ENCODE measurements around the gene CASP2.
A peak's percentile ranks its signal among the peaks of the same experiment; 100 is the strongest.
"Not testable (repeated sequence)": the region's sequence is repeated elsewhere in the genome, so short reads cannot be mapped to it uniquely, and the experiment has no call there.

The CASP2 gene

DNA sequence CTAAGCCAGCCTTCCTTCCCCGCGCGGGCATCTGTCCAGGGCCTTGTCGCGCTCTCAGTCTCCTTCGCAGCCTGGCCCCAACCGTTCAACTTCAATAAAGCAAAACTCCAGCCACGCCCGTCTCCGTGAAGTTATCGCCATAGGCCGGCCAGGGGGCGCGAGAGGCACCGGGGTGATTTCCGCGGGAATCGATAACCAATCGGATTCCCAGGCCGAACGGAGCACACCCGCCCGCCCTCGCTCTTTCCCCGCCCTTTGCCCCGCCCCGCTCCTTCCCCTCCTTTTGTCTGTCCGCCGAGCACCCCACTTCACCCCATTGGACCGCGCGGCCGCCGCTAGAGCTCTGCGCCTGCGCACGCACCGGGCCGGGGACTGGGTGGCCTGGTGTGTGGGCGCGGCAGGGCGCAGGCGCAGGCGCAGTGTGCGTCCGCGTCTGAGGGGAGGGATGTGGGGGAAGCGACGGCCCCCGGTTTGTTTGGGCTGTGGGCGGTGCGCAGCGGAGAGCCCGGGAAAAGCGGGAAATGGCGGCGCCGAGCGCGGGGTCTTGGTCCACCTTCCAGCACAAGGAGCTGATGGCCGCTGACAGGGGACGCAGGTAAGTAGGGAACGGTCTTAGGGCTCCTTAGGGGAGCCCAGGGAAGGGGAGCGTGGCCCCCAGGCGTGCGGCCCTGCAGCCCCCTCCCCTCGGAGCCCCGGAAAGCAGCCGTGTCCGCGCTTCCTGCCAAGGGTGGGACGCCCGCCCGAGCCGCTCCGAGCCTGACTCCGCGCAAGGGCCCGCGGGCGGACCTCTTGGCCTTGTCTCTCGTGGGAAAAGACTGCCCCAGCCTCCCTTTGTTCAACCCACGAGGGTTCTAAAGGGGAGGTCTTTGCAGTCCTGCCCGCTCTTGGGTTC lies at the start of gene CASP2:
Gene CASP2, plus strand, starts transcription at position 417 of the 892 bp plus-strand sequence. Its CDS starts 105 bp downstream, at position 522.
- DNase-seq = peak; percentile 98 to 99

DNA sequence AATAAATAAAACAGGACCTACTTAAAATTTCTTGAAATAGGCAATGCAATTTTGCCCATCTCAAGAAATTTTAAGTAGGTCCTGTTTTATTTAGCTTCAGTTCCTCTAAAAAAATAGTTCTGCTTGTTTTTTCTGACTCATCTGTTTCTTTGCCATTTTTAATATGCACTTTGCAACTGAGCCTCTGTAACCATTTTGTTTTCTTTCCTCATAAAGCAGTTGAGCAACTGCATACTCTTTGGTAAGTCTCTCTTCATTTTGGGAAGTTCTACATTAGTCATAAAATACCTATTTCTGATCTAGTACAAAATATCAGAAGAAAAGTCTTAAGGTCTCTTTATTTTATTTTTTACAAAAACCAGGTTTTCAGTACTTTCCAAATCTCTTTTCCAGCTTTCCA lies 48.3 kb upstream of the CASP2 start:
- DNase-seq = no peak

DNA sequence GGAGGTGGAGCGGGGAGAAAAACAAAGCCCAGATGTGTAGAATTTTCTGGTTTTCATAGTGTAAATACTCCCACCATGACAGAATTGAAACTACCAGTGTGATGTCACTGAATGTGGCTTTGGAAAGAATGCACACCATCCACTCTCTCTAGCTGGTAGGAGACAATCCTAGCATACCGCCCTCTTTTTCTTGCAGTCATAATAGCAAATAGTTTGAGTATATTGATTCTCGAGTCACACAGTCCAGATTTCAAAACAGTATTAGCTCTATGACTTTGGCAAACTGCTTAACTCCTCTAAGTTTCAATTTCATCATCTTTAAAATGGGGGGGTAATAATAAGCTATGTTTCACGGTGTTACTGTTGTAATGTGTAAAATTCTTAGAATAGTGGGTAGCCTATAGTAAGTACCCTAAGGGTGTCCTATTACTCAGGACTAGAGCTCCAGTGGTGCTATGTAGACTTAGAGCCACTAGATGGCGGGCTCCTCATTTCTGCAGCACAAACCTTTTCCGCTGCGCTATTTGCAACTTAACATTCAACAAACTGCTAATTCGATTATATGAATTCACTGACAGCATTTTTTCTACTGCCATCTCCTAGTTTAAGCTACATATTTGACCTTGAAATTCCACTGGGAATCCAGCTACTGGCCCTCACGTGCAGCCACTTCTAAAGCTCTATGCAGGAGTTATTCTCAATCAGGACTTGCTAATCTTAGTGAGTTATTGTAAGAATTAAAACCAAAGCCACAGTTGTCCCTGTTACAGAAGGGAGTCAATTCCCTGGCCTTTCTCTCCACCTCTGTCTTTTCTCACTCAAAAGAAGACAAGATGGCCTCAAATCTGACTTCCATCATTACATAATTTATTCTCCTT lies 47.6 kb upstream of the CASP2 start:
- DNase-seq = peak; percentile 63 to 72

DNA sequence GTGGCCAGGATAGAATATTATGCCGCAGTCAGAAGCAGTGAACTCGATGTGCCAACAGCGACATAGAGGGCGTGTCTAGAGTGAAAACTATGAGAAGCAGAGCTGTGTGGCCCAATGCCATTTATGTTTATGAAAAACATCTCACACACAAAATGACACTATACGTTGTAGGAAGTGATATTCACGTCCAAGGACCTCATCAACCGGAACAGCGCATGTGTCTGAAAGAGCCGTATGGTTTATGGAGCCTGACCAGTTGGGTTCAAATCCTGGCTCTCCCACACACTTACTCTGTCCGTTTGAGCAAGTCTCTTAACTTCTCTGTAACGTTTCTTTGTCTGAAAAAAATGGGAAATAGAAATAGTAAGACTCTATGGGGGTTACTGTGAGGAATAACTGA lies 45.8 kb upstream of the CASP2 start:
- DNase-seq = no peak

DNA sequence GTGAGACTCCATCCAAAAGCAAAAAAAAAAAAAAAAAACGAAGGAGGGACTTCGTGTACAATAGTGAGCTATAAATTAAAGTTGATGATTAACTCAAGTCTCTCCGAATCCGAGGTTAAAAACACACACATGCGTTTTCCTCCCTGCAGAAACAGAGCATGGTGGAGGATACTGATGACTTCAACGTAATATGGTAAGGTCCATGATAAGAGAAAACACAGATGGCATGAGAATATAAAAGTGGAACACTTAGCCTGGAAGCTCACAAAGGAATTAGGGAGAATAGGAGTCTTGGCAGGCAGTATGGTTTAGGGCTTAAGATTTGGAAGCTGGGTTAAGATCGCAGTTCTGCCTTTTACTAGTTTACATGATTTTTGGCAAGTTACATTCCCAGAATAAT lies 45.0 kb upstream of the CASP2 start:
- DNase-seq = no peak

DNA sequence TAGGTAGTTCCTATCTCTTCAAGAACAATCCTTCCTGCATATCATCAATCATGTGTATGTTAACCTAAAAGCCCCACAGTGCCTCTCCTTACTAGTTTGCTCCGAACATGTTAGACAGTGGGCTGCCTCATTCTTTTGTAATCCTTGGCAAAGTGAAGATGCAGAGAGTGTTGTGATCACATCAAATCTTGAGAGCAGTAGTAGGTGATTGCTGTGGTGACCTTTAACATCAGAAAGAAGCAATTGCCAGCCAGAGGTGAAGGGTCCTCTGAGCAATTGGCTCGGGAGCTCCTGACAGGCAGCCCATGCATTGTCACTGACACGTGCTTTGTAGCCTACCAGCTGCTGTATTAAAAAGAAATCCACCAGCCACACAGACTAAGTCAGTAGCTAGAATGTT lies 44.5 kb upstream of the CASP2 start:
- DNase-seq = no peak

DNA sequence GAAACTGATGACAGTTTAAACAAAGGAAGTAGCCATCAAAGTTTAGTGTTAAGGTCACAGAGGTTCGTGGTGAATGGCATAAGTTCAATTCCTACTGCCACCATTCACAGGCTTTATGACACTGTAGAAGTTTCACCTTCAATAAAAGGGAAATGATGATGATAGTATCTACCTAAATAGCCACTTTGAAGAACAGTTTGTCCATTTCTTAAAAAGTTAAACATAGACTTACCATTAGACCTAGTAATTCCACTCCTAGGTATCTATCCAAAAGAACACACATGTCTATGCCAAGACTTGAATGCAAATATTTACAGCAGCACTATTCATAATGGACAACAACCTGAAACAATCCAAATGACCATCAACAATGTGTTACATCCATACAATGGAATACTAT lies 43.8 kb upstream of the CASP2 start:
- no peak for DNase-seq

DNA sequence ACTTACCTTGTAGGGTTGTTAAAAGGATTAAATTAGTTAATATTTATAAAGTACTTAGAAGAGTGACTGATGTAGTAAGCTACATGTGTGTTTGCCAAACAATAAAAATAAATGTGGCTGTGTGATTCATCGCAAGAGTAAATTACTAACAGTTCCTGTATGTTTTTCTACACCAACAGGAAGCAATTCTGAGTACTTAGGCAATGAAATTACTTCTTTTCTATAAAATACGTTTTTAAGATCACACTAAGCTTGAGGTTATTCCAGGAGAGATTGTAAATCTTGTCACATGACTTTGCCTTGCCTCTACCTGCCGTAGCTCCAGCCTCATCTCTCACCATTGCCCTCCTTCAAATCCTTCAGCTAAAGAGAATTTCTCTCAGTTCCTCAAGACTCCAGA lies 43.0 kb upstream of the CASP2 start:
- no peak for DNase-seq

DNA sequence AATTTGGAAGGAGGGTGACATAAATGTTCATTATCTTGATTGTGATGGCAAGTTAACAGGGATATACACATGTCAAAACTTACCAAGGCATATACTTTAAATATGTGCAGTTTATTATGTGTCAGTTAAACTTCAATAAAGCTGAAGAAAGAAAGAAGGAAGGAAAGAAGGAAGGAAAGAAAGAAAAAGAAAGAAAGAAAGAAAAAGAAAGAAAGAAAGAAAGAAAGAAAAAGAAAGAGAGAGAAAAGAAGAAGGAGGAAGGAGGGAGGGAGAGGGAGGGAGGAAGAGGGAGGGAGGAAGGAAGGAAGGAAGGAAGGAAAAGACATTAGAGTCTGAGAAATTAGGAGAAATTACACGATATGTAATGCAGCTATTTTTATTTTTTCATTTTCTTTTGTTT lies 40.8 kb upstream of the CASP2 start:
- DNase-seq = no peak

DNA sequence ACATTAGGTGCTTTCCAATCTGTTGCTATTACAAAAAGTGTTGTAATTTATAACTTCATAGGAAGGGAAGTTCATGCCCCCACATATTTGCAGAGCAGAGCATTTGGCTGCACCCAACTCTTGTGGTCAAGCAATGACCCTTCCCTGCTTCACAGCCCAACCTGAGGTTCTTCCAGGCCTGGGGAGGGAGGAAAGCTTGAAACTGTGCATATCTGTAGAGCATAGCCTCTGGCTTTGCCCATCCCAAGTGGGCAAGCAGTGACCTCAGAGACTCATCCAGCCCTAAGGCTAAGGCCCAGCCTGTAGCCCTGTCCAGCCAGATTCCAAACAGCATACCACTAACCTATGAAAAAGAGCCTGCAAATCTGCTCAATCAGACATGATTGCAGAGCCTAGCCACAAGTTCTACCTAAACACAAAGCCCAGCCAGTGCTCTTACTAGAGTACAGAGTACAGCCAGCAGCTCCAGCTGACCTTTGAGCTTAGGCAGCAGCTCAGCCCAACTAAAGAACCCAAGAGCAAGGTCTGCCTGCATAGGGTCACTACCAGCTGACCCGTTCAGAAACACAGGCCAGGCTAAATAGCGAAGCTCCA lies 39.3 kb upstream of the CASP2 start:
- no peak for DNase-seq

DNA sequence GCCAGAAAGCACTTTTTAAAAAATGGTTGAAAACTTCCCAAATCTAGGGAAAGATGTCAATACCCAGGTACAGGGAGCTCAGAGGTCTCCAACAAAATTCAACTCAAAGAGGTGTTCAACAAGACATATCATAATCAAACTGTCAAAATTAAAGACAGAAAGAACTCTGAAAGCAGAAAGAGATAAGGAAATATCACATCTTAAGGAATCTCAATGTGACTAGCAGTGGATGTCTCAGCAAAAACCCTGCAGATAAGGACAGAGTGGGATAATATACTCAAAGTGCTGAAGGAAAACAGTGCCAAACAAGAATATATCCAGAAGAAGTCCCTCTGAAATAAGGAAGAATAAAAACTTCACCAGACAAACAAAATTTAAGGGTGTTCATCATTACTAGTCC lies 38.0 kb upstream of the CASP2 start:
- no peak for DNase-seq

DNA sequence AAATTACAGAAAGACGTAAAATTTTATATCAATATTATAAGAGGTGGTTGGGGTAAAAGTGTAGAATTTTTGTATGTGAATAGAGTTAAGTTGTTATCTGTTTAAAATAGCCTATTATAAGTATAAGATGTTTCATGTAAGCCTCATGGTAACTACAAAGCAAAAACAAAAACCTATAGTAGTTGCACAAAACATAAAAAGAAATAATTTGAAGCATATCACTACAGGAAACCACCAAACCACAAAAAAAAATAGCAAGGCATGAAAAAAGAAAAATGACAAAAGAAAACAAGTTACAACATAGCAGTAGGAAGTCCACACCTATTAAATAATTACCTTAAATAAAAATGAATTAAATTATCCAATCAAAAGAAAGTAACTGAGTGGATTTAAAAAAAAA lies 37.3 kb upstream of the CASP2 start:
- DNase-seq = no peak

DNA sequence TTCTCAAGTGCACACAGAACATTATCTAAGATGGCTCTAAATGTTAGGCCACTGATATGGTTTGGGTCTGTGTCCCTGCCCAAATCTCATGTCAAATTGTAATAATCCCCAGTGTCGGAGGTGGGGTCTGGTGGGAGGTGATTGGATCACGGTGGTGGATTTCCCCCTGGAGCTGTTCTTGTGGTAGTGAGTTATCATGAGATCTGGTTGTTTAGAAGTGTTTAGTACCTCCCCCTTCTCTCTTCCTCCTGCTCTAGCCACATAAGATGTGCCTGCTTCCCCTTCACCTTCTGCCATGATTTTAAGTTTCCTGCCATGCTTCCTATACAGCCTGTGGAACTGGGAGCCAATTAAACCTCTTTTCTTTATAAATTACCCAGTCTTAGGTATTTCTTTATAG lies 36.1 kb upstream of the CASP2 start:
- no peak for DNase-seq

DNA sequence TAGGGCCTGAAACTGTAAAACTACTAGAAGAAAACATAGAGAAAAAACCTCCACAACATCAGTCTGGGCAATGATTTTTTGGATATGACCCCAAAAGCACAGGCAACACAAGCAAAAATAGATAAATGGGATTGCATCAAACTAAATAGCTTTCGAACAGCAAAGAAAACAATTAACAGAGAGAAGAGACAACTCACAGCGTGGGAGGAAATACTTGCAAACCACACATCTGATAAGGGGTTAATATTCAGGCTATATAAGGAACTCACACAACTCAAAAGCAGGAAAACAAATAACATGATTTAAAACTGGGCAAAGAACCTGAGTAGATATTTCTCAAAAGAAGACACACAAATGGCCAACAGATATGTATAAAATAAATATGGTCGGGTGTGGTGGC lies 32.6 kb upstream of the CASP2 start:
- no peak for DNase-seq

DNA sequence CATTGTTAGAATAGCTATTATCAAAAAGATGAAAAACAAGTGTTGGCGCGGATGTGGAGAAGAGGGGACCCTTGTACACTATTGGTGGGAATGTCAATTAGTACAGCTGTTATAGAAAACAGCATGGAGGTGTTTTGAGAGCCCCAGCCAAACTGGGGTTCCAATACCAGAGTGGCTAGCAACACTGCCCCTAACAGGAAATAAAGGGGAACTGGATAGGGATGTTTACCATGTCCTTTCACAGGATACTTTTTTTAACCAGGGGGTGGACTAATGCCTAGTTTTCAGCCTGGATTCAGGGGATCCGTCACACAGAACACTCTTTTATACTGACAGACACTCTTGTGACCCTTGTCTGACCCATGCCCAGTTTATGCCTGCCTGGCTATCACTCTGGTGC lies 31.8 kb upstream of the CASP2 start:
- no peak for DNase-seq

DNA sequence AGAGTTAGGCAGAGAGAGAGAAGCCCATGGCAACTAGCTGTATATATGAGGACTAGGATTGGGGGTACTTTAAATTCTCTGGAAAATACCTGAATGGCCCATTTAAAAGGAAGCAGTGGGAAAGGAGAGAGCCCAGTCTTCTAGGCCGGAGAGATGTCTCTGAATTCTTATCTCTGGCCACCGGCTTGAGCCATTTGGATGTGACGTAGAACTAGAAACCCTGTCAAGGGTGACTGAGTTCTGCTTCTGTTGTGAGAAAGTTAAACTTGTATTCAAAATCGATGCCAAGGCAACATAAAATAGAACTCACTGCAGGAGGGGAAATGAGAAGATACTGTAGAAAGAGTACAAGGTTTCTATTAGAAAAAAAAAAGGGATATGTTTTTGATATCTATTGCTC lies 31.2 kb upstream of the CASP2 start:
- DNase-seq = no peak

DNA sequence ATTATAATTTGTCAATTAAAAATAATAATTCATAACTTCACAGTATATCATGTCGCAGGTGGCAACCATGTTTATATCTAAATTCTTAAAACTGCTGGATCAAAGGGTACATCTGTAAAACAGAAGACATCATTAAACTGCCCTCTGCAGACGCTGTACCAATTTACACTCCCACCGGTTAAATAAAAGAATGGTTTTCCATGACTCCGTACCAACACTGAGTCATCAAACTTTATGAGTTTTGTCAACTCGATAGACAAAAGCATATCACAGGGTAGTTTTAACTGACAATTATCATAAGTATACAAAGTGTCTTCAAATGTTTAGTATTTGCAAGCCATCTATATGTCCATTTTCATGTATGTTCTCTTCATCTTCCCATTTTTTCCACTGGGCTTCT lies 30.6 kb upstream of the CASP2 start:
- no peak for DNase-seq

DNA sequence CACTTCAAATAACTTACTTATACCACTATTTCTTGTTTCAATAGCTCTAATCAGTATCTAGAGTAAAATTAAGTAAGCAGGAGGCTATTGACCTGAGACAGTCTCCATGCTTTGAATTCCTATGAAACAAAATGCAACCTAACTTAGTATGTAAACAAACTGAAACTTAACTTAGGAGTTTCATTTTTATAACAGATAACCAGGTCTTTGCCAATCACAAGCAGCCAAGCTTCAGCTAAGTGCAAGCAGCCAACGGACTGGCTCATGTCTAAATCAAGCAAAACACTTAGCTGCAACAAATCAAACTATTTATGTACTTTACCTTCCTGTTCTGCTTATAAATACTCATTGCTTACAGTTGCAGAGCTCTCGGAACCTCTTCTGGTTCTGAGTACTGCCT lies 29.3 kb upstream of the CASP2 start:
- no peak for DNase-seq

DNA sequence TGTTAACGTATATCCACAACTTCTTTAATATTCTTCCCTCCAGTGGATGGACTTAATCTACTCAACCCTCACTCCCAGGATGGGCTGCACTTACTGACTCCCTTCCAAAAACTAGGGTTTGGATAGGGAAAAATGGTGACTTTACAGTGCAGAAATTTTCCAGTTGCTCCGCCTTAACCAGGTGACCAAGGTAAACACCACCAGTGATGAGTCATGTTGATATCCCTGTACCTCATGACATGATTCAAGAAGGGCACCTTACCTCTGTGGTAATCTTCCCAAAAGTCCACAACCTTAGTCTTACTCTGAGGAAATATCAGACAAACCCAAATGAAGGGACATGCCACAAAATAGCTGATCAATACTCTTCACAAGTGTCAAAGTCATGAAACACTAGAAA lies 28.4 kb upstream of the CASP2 start:
- no peak for DNase-seq

DNA sequence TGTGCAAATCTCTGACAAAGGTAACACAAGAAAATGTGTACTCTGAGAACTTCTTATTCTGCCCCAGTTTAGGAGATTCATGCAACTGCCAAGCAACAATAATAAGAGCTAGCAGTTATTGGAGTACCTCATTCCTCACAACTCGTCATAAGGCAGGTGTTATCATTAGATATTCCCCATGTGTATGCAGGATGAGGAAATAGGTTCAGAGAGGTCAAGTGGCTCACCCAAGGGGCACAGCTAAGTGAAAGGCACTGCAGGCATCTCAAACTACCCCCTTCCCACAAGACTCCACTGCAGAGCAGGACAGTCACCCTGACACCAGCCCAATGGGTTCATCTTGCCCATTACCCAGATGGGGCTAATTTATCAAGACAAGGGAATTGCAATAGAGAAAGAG lies 26.2 kb upstream of the CASP2 start:
- no peak for DNase-seq

DNA sequence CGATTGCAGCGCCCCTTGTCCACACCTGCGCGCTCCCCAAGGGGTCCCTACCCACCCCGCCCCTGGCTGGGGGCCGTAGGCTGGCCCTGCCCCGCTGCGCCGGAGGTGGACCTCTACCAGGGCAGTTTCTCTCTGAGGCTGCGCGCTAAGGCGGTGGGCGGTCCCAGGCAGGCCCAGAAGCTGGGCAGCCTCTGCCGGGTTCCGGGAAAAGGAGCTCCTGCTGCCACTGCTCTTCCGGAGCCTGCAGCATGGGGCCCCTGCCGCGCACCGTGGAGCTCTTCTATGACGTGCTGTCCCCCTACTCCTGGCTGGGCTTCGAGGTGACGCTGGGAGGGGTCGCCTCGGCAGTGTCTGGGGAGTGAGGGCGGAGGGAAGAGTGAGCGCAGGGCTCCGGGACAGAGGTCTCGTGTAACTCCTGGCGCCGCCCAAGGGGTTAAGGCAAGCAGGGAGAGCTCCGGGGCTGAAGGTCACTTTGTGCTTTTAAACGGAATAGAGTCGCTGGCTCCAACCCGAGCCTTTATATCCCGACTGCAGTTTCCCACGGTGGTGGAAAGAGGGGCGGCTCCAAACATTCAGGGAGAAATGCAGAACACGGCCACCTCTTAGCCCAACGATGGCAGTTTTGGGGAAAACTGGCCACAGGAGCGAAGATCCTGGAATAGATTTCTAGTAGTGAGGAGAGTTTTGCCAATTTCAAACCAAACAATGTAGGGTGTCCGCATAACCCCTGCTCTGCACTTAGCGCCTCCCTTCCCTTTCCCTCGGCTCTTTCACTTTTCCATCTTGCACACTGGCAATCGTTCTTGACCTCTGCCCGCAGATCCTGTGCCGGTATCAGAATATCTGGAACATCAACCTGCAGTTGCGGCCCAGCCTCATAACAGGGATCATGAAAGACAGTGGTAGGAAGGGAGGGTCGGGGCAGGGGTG lies 24.6 kb upstream of the CASP2 start, which contains the start of gene GSTK1:
Gene GSTK1, plus strand, starts transcription at position 176 of the 930 bp plus-strand sequence. Its CDS starts 73 bp downstream, at position 249.
- DNase-seq = peak; percentile 86 to 88

DNA sequence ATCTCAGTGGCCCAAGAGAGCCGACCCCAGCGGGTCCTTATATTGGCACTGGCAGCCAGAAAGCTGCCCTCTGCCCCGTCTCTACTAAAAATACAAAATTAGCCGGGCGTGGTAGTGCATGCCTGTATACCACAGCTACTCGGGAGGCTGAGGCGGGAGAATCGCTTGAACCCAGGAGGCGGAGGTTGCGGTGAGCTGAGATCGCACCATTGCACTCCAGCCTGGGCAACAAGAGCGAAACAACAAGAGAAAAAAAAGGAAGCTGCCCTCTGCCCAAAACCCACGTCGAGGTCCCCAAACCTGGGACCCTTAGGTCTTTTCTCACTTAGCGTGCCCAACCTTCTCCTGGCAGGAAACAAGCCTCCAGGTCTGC lies 24.0 kb upstream of the CASP2 start:
- DNase-seq = not testable (repeated sequence)

Measured in activated T-cell treated with anti-CD3 and anti-CD28 coated beads, Interleukin-2, amount 50 U/mL, for 48 hours (primary cell).